Measurements from ENCODE around the gene PTTG2. TPM values are rescaled to one million over a fixed set of nuclear protein-coding genes. Genes with fewer than 3 reads are reported as not detected.

The PTTG2 gene
- total and polyA plus RNA-seq, 9 donors, result 0.13 to 2.3 (median 0.56) TPM; not detected in 1

- Histone ChIP-seq H3K36me3 (no peaks in the 10 kb centered on the region), H3K4me3 (peak overlapping the region; percentile 5), H3K9me3 (no peaks in the 10 kb centered on the region), H3K27ac (no peak overlapping the region), H3K4me1 (ENCODE audit: insufficient read depth) (peaks cover 7% of the 10 kb centered on the region), H3K27me3 (no peaks in the 10 kb centered on the region)
- 75 to 81% (median 79%) methylated on average over 4 of the region's 4 CpGs for WGBS, 3 donors
- intact Hi-C loops (cut with DNase I), result no loop called here
- no peak for DNase-seq
- TF ChIP-seq, protein P1, sequence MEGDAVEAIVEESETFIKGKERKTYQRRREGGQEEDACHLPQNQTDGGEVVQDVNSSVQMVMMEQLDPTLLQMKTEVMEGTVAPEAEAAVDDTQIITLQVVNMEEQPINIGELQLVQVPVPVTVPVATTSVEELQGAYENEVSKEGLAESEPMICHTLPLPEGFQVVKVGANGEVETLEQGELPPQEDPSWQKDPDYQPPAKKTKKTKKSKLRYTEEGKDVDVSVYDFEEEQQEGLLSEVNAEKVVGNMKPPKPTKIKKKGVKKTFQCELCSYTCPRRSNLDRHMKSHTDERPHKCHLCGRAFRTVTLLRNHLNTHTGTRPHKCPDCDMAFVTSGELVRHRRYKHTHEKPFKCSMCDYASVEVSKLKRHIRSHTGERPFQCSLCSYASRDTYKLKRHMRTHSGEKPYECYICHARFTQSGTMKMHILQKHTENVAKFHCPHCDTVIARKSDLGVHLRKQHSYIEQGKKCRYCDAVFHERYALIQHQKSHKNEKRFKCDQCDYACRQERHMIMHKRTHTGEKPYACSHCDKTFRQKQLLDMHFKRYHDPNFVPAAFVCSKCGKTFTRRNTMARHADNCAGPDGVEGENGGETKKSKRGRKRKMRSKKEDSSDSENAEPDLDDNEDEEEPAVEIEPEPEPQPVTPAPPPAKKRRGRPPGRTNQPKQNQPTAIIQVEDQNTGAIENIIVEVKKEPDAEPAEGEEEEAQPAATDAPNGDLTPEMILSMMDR (IDR thresholded peaks at IDR 0.05), result no peak
- TF ChIP-seq POLR2A (IDR thresholded peaks at IDR 0.05) (no peak), EP300 (IDR thresholded peaks at IDR 0.05) (no peak)
These were observed 21.2 kb downstream of the PTTG2 start for GRCh38 chr4:37981425-37981824.

- no peak overlapping the region for H3K27ac ChIP-seq
These were observed 21.9 kb downstream of the PTTG2 start for GRCh38 chr4:37981844-37982720.

GRCh38 chr4:37982736-37983135 lies 22.5 kb downstream of the PTTG2 start:
- H3K27ac ChIP-seq, result no peak overlapping the region
- H3K4me3 ChIP-seq, result no peak overlapping the region
- WGBS, 3 donors, result 87 to 90% (median 88%) methylated on average over 5 of the region's 5 CpGs
- no peak for DNase-seq
- intact Hi-C loops (cut with DNase I), result no loop called here
- H3K4me1 ChIP-seq (ENCODE audit: insufficient read depth), result peaks cover 7% of the 10 kb centered on the region
- H3K36me3 ChIP-seq, result no peaks in the 10 kb centered on the region
- no peaks in the 10 kb centered on the region for H3K27me3 ChIP-seq
- H3K9me3 ChIP-seq, result no peaks in the 10 kb centered on the region
- TF ChIP-seq EP300 (IDR thresholded peaks at IDR 0.05) (no peak), POLR2A (IDR thresholded peaks at IDR 0.05) (no peak)
- TF ChIP-seq, protein P1 (IDR thresholded peaks at IDR 0.05), result no peak

More at GRCh38 chr4:37981844-37982720, 21.9 kb downstream of the PTTG2 start:
- Histone ChIP-seq H3K36me3 (no peaks in the 10 kb centered on the region), H3K9me3 (no peaks in the 10 kb centered on the region), H3K27me3 (no peaks in the 10 kb centered on the region), H3K4me1 (ENCODE audit: insufficient read depth) (peaks cover 7% of the 10 kb centered on the region), H3K4me3 (peak overlapping the region; percentile 5)
- 60 to 70% (median 68%) methylated on average over 7 of the region's 7 CpGs for WGBS, 3 donors
- no peak for DNase-seq
- TF ChIP-seq EP300 (IDR thresholded peaks at IDR 0.05) (no peak), POLR2A (IDR thresholded peaks at IDR 0.05) (no peak)
- TF ChIP-seq, protein P1 (IDR thresholded peaks at IDR 0.05), result no peak
- intact Hi-C loops (cut with DNase I), result no loop called here

- Histone ChIP-seq H3K27ac (no peak overlapping the region), H3K4me3 (no peak overlapping the region), H3K36me3 (no peaks in the 10 kb centered on the region), H3K4me1 (ENCODE audit: insufficient read depth) (peaks cover 8% of the 10 kb centered on the region), H3K9me3 (no peaks in the 10 kb centered on the region), H3K27me3 (no peaks in the 10 kb centered on the region)
- intact Hi-C loops (cut with DNase I), result no loop called here
- 92 to 98% (median 94%) methylated on average over 1 of the region's 1 CpG for WGBS, 3 donors
- TF ChIP-seq, protein P1 (IDR thresholded peaks at IDR 0.05), result no peak
- TF ChIP-seq EP300 (IDR thresholded peaks at IDR 0.05) (no peak), POLR2A (IDR thresholded peaks at IDR 0.05) (no peak)
- no peak for DNase-seq
These were observed 23.8 kb downstream of the PTTG2 start for GRCh38 chr4:37983951-37984350.
